Measurements from ENCODE around the gene MYH11.

The MYH11 gene

GRCh38 chr16:15849209-15849981 is 7.4 kb downstream of the MYH11 start:
- H3K9me3 ChIP-seq (ENCODE audit: insufficient read depth, low read depth, low read length) = no peaks in the 10 kb centered on the region
- H4K20me1 ChIP-seq (ENCODE audit: insufficient read depth, low read length, poor library complexity, severe bottlenecking) = no peaks in the 10 kb centered on the region
- no peak overlapping the region for H3K4me3 ChIP-seq (ENCODE audit: low read length, poor library complexity, severe bottlenecking)
- H3K4me1 ChIP-seq (ENCODE audit: insufficient read depth, low read length, poor library complexity, severe bottlenecking) = no peaks in the 10 kb centered on the region
- TF ChIP-seq EZH2phosphoT487 (IDR thresholded peaks at IDR 0.05; ENCODE audit: borderline replicate concordance) = no peak
- TF ChIP-seq CTCF (conservative IDR thresholded peaks at IDR 0.05; ENCODE audit: low read length) = no peak
- no peaks in the 10 kb centered on the region for H3K27me3 ChIP-seq (ENCODE audit: insufficient read depth, low read length, poor library complexity, severe bottlenecking)
- no peak overlapping the region for H3K9ac ChIP-seq (ENCODE audit: low read depth, low read length, poor library complexity, severe bottlenecking)
- H3K79me2 ChIP-seq (ENCODE audit: insufficient read depth, low read length) = no peaks in the 10 kb centered on the region
- H3K9me2 ChIP-seq (replicated peaks; ENCODE audit: low read depth, low read length) = no peaks in the 10 kb centered on the region
- no peaks in the 10 kb centered on the region for H3F3A ChIP-seq (ENCODE audit: low read depth)
- no peak overlapping the region for H3K4me2 ChIP-seq (ENCODE audit: low read depth, low read length, poor library complexity, severe bottlenecking)
- no peak overlapping the region for H2AFZ ChIP-seq (ENCODE audit: low read length)
- H3K36me3 ChIP-seq (ENCODE audit: insufficient read depth, low read length) = no peaks in the 10 kb centered on the region

- Histone ChIP-seq H3K79me2 (ENCODE audit: insufficient read depth, low read length) (no peaks in the 10 kb centered on the region), H3K27me3 (ENCODE audit: insufficient read depth, low read length, poor library complexity, severe bottlenecking) (no peaks in the 10 kb centered on the region)
- TF ChIP-seq CTCF (conservative IDR thresholded peaks at IDR 0.05; ENCODE audit: low read length) = no peak
- TF ChIP-seq EZH2phosphoT487 (IDR thresholded peaks at IDR 0.05; ENCODE audit: borderline replicate concordance) = no peak
These were observed 9.1 kb downstream of the MYH11 start for GRCh38 chr16:15847611-15848175.

GRCh38 chr16:15846510-15846909 is 10.3 kb downstream of the MYH11 start:
- TF ChIP-seq CTCF (conservative IDR thresholded peaks at IDR 0.05; ENCODE audit: low read length) (no peak), EZH2phosphoT487 (IDR thresholded peaks at IDR 0.05; ENCODE audit: borderline replicate concordance) (no peak)
- no peak overlapping the region for H2AFZ ChIP-seq (ENCODE audit: low read length)
- H3K9ac ChIP-seq (ENCODE audit: low read depth, low read length, poor library complexity, severe bottlenecking) = no peak overlapping the region
- no peaks in the 10 kb centered on the region for H3K9me2 ChIP-seq (replicated peaks; ENCODE audit: low read depth, low read length)
- H4K20me1 ChIP-seq (ENCODE audit: insufficient read depth, low read length, poor library complexity, severe bottlenecking) = no peaks in the 10 kb centered on the region
- H3K79me2 ChIP-seq (ENCODE audit: insufficient read depth, low read length) = no peaks in the 10 kb centered on the region
- no peak overlapping the region for H3K4me3 ChIP-seq (ENCODE audit: low read length, poor library complexity, severe bottlenecking)
- H3K4me1 ChIP-seq (ENCODE audit: insufficient read depth, low read length, poor library complexity, severe bottlenecking) = no peaks in the 10 kb centered on the region
- H3K36me3 ChIP-seq (ENCODE audit: insufficient read depth, low read length) = no peaks in the 10 kb centered on the region
- no peaks in the 10 kb centered on the region for H3F3A ChIP-seq (ENCODE audit: low read depth)
- no peak overlapping the region for H3K4me2 ChIP-seq (ENCODE audit: low read depth, low read length, poor library complexity, severe bottlenecking)
- H3K27me3 ChIP-seq (ENCODE audit: insufficient read depth, low read length, poor library complexity, severe bottlenecking) = no peaks in the 10 kb centered on the region
- H3K9me3 ChIP-seq (ENCODE audit: insufficient read depth, low read depth, low read length) = no peaks in the 10 kb centered on the region

More at GRCh38 chr16:15847611-15848175, 9.1 kb downstream of the MYH11 start:
- Histone ChIP-seq H3K9ac (ENCODE audit: low read depth, low read length, poor library complexity, severe bottlenecking) (no peak overlapping the region), H4K20me1 (ENCODE audit: insufficient read depth, low read length, poor library complexity, severe bottlenecking) (no peaks in the 10 kb centered on the region), H3K9me3 (ENCODE audit: insufficient read depth, low read depth, low read length) (no peaks in the 10 kb centered on the region), H3F3A (ENCODE audit: low read depth) (no peaks in the 10 kb centered on the region), H3K4me1 (ENCODE audit: insufficient read depth, low read length, poor library complexity, severe bottlenecking) (no peaks in the 10 kb centered on the region), H3K36me3 (ENCODE audit: insufficient read depth, low read length) (no peaks in the 10 kb centered on the region), H3K4me3 (ENCODE audit: low read length, poor library complexity, severe bottlenecking) (no peak overlapping the region), H3K4me2 (ENCODE audit: low read depth, low read length, poor library complexity, severe bottlenecking) (no peak overlapping the region), H3K9me2 (replicated peaks; ENCODE audit: low read depth, low read length) (no peaks in the 10 kb centered on the region), H2AFZ (ENCODE audit: low read length) (no peak overlapping the region)

Data from Loucy (cell line).